ENCODE results near the gene HDLBP.

Gene HDLBP

DNA sequence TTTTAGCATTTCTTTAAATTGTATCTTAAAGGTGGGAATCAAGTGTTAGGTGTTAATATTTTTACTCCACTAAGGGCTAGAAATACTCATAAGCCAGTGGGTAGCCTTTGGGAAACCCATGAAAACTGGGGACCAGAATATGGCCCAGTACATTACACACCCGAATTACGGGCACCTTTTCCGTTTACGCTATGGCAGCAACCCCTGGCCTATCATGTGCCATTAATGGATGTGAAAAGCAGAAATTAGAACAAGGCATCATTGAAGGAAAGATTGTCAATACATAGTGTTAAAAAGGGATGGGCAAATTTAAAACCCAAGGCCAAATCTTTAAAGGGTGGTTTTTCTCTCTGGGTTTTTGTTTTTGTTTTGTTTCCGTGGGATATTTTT lies 41.4 kb upstream of the HDLBP start:
- no peak for TF ChIP-seq CTCF (IDR thresholded peaks at IDR 0.05; ENCODE audit: borderline replicate concordance, insufficient read depth, low read depth, low read length)

GRCh38 chr2:241355983-241356870 lies 40.8 kb upstream of the HDLBP start, which contains the start of gene FARP2:
TSS of gene FARP2 (plus strand) at chr2:241356285. CDS start at chr2:241373108, 16,823 bp downstream.
- no peak for TF ChIP-seq CTCF (IDR thresholded peaks at IDR 0.05; ENCODE audit: borderline replicate concordance, insufficient read depth, low read depth, low read length)
- H3K4me3 ChIP-seq (ENCODE audit: low read depth, low read length): peak within 1 kb of the TSS; percentile 80

More for the DNA sequence above, 41.4 kb upstream of the HDLBP start:
- peak overlapping the region; percentile 80 for H3K4me3 ChIP-seq (ENCODE audit: low read depth, low read length)

GRCh38 chr2:241354668-241355658 lies 39.5 kb upstream of the HDLBP start:
- H3K4me3 ChIP-seq (ENCODE audit: low read depth, low read length): no peak overlapping the region
- no peak for TF ChIP-seq CTCF (IDR thresholded peaks at IDR 0.05; ENCODE audit: borderline replicate concordance, insufficient read depth, low read depth, low read length)

DNA sequence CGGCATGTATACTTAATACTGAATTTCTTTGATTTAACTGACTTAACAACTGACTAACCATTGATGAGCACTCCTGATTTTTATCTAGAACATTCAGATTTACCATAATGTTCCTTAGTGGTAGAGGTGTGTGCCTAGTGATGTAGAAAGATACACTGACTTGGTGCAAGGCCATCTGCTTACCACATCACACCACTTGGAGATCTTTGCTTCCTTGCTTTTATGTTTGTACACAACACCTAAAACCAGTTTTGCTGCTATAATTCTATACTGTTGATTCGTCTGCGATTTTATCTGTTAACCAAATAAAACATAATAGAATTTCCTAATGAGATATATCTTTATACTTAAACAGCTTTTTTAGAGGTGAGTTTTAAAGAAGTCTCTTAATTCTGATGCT lies 36.8 kb upstream of the HDLBP start:
- no peak for TF ChIP-seq CTCF (IDR thresholded peaks at IDR 0.05; ENCODE audit: borderline replicate concordance, insufficient read depth, low read depth, low read length)
- no peak overlapping the region for H3K4me3 ChIP-seq (ENCODE audit: low read depth, low read length)

- H3K4me3 ChIP-seq (ENCODE audit: low read depth, low read length): no peak overlapping the region
- no peak for TF ChIP-seq CTCF (IDR thresholded peaks at IDR 0.05; ENCODE audit: borderline replicate concordance, insufficient read depth, low read depth, low read length)
Observed at GRCh38 chr2:241351640-241352031, 36.2 kb upstream of the HDLBP start.

DNA sequence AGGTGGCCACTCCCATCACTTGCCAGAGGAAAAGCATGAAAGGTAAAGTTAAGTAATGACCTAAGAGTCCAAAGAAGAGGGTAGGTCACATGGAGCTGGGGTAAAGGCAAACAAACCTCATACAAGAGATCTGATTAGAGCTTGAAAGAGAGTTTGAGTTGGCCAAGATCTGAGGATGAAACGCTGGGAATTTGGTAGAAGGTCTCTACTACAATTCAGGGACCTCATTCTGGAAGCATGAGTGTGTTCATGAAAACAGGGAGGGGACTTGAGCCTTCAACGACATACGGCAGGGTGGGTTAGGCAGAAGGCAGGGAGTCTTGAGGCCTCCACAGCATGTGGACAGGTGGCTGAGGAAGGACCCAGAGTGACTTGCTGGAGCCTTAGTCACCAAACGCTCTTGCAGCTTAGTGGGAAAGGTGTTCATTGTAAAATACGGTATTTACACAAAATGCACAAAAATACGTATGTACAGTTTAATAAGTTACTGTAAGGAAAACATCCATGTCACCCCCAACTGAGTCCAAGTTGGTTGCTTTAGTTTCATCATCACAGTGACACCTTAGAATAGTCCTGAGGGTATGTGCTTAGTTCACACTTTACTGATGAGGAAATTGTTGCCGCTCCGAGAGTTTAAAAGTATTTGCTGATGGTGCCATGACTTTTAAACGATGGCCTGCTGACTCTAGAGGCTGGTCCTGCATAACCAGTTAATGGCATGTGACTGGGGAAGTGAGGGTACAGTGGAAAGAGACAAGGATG lies 35.6 kb upstream of the HDLBP start:
- no peak overlapping the region for H3K4me3 ChIP-seq (ENCODE audit: low read depth, low read length)
- TF ChIP-seq CTCF (IDR thresholded peaks at IDR 0.05; ENCODE audit: borderline replicate concordance, insufficient read depth, low read depth, low read length): no peak
